Esophagus muscularis mucosa (tissue), 3 donors: ENCODE data around the gene CORO7.

Source experiments
- POLR2A ChIP-seq: fragments of 450-650 bp; IDR thresholded peaks from one replicate; pipeline ENCODE4 v1.6.1; 2017; ENCODE audit warnings: antibody characterized with exemption, moderate library complexity, mild to moderate bottlenecking, low read depth
- POLR2AphosphoS5 ChIP-seq, 2 donors: sonication (generic); formaldehyde crosslinking; IDR thresholded peaks; one replicate each; pipeline ENCODE4 v1.6.1; 2017; ENCODE audit warnings: antibody characterized with exemption in 2 of 2
- TF ChIP-seq, protein P1 (sequence below), 3 experiments: fragments of 200-600 bp in 2 of 3; fragments of 450-650 bp in 1 of 3; sonication (generic) in 2 of 3; IDR thresholded peaks; one replicate each; pipeline ENCODE4 v1.5.1; 2017 to 2019; ENCODE audit warnings: antibody characterized with exemption in 3 of 3, mild to moderate bottlenecking in 2 of 3, moderate library complexity in 1 of 3

DNA sequence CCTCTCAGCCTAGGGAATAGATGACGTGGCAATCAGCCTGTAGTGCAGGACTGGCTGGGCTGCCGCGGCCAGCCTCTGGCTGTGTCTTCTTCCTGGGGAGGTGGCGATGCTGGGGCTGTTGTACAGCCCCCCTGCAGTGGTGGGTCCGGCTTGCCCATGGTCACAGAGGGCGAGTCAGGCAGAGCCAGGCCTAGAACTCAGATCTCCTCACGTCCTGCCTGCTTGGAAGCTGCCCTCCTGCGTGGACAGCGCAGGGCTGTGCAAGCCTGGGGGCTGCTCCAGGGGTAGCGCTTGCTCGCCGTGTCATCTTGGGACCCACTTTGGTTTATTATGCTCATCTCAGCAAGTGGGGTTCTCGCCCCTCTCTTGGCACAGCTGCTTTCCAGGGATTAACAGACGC is 38.7 kb upstream of the CORO7 start:
- TF ChIP-seq, protein P1, sequence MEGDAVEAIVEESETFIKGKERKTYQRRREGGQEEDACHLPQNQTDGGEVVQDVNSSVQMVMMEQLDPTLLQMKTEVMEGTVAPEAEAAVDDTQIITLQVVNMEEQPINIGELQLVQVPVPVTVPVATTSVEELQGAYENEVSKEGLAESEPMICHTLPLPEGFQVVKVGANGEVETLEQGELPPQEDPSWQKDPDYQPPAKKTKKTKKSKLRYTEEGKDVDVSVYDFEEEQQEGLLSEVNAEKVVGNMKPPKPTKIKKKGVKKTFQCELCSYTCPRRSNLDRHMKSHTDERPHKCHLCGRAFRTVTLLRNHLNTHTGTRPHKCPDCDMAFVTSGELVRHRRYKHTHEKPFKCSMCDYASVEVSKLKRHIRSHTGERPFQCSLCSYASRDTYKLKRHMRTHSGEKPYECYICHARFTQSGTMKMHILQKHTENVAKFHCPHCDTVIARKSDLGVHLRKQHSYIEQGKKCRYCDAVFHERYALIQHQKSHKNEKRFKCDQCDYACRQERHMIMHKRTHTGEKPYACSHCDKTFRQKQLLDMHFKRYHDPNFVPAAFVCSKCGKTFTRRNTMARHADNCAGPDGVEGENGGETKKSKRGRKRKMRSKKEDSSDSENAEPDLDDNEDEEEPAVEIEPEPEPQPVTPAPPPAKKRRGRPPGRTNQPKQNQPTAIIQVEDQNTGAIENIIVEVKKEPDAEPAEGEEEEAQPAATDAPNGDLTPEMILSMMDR (IDR thresholded peaks at IDR 0.05): no peak
- TF ChIP-seq POLR2A (no peak), POLR2AphosphoS5 (IDR thresholded peaks at IDR 0.05) (no peak)
